Measurements from ENCODE around the gene PTGDS. TPM values are rescaled to one million over a fixed set of nuclear protein-coding genes. Genes with fewer than 3 reads are reported as not detected.

Gene PTGDS
- total RNA-seq, 4 donors from 2014 or later: 10.4 to 77.9 (median 51.6) TPM

GRCh38 chr9:137009217-137009616, 31.9 kb downstream of the PTGDS start:
- Histone ChIP-seq H3K4me3 (no peak overlapping the region), H3K9me3 (peaks cover 0 to 3% (median 0%) of the 10 kb centered on the region in 4 donors), H3K36me3 (peaks cover 12 to 66% (median 57%) of the 10 kb centered on the region in 4 donors), H3K27me3 (no peaks in the 10 kb centered on the region), H3K27ac (replicated peaks in 1 of 4) (no peak overlapping the region), H3K4me1 (peaks cover 0 to 12% (median 6%) of the 10 kb centered on the region in 4 donors)
- intact Hi-C loops (cut with DNase I): no loop called here
- no peak for DNase-seq (ENCODE audit: extremely low spot score)
- no peak for TF ChIP-seq CTCF (IDR thresholded peaks at IDR 0.05)
- WGBS: 84% methylated on average over 7 of the region's 18 CpGs

GRCh38 chr9:137009938-137010732, 32.8 kb downstream of the PTGDS start:
- H3K4me1 ChIP-seq: peaks cover 0 to 12% (median 6%) of the 10 kb centered on the region in 4 donors
- H3K4me3 ChIP-seq: no peak overlapping the region
- DNase-seq (ENCODE audit: extremely low spot score): no peak
- no peaks in the 10 kb centered on the region for H3K9me3 ChIP-seq
- intact Hi-C loops (cut with DNase I): no loop called here
- no peaks in the 10 kb centered on the region for H3K27me3 ChIP-seq
- 92% methylated on average over 27 of the region's 49 CpGs for WGBS
- H3K36me3 ChIP-seq: peaks cover 20 to 75% (median 66%) of the 10 kb centered on the region in 4 donors
- no peak for TF ChIP-seq POLR2AphosphoS5 (IDR thresholded peaks at IDR 0.05)
- TF ChIP-seq POLR2A (IDR thresholded peaks at IDR 0.05; ENCODE audit: low read depth): no peak
- TF ChIP-seq EP300 (IDR thresholded peaks at IDR 0.05): no peak
- TF ChIP-seq CTCF (IDR thresholded peaks at IDR 0.05): no peak
- no peak overlapping the region for H3K27ac ChIP-seq (replicated peaks in 1 of 4)

- intact Hi-C loops (cut with DNase I): no loop called here
- H3K36me3 ChIP-seq: peaks cover 20 to 85% (median 76%) of the 10 kb centered on the region in 4 donors
- H3K27me3 ChIP-seq: no peaks in the 10 kb centered on the region
- no peak for TF ChIP-seq POLR2AphosphoS5 (IDR thresholded peaks at IDR 0.05)
- TF ChIP-seq POLR2A (IDR thresholded peaks at IDR 0.05; ENCODE audit: low read depth): no peak
- TF ChIP-seq EP300 (IDR thresholded peaks at IDR 0.05): no peak
- no peak for TF ChIP-seq CTCF (IDR thresholded peaks at IDR 0.05)
- H3K27ac ChIP-seq (replicated peaks in 1 of 4): no peak overlapping the region
- no peaks in the 10 kb centered on the region for H3K9me3 ChIP-seq
- H3K4me1 ChIP-seq: peaks cover 0 to 12% (median 6%) of the 10 kb centered on the region in 4 donors
- WGBS: 93% methylated on average over 24 of the region's 24 CpGs
- DNase-seq (ENCODE audit: extremely low spot score): no peak
- H3K4me3 ChIP-seq: no peak overlapping the region
Measured at GRCh38 chr9:137011156-137011555, 33.9 kb downstream of the PTGDS start.

GRCh38 chr9:137011907-137012675, 34.8 kb downstream of the PTGDS start:
- Histone ChIP-seq H3K27ac (replicated peaks in 1 of 4) (no peak overlapping the region), H3K36me3 (peaks cover 28 to 95% (median 86%) of the 10 kb centered on the region in 4 donors), H3K4me1 (peaks cover 0 to 10% (median 5%) of the 10 kb centered on the region in 4 donors), H3K9me3 (no peaks in the 10 kb centered on the region), H3K27me3 (no peaks in the 10 kb centered on the region), H3K4me3 (no peak overlapping the region)
- intact Hi-C loops (cut with DNase I): no loop called here
- DNase-seq (ENCODE audit: extremely low spot score): no peak
- 92% methylated on average over 21 of the region's 39 CpGs for WGBS
- TF ChIP-seq EP300 (IDR thresholded peaks at IDR 0.05): no peak
- no peak for TF ChIP-seq POLR2AphosphoS5 (IDR thresholded peaks at IDR 0.05)
- TF ChIP-seq CTCF (IDR thresholded peaks at IDR 0.05): no peak
- TF ChIP-seq POLR2A (IDR thresholded peaks at IDR 0.05; ENCODE audit: low read depth): no peak

Measured in esophagus muscularis mucosa (tissue), 4 donors.